Measurements from ENCODE around the gene TUBGCP3.
A peak's percentile ranks its signal among the peaks of the same experiment; 100 is the strongest.

Gene TUBGCP3

GRCh38 chr13:112450118-112450903 is 137.6 kb downstream of the TUBGCP3 start:
- DNase-seq = no peak

DNA sequence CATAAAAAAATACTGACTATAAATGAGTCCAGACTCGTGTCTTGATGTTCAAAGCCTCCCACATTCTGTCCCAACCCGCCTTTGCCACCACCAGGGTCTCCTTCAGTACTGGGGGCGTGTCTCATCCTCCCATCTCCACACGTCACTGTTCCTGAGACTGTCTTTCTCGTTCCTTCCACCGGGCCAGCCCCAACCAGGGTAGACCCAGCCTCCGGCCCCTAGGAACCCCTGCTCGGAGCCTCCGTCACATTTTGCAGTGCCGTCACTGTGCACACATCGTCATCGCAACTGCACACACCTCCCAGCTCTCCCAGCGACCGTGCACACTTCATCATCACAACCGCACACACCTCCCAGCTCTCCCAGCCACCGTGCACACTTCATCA is 138.4 kb downstream of the TUBGCP3 start:
- no peak for DNase-seq

DNA sequence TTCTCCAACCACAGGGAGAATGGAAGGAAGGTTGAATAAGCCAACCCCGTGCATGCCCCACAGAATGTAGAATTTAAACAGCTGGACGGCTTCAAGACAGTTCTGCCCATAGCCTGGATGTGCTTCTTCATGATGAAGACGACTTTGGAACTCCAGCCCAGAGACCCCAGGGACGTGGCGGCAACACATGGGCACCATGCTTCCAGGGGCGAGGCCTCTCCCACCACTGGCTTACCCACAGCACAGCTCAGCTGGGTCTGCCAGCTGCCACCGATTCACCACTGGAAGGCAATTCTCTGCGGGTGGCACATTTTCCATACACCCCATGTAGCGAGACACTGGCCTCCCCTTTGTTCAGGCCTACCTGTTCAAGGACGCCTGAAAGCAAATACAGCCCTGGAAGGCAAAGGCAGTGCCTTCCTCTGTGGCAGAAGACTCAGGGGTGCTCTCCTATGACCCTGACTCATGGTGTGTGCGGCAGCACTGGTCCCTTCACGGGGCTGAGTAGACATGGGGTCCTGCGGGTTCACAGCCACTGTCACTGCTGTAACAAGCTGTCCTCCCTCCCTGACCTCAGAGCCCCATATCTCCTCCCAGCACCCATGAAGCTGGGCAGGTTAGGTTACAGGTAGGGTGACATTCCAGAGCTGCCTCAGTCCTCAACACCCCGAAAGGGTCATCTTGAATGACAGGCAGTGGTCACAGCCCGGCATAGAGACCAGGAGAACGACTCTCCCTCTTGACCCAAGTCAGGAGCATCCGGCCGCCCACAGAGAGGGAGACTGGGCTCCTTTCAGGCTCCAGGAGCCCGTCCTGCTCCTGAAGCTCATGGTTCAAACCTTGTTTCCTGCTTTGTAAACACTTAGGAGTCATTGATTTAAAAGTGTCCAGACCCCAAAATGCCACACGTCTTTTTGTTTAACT is 139.1 kb downstream of the TUBGCP3 start:
- DNase-seq = no peak

DNA sequence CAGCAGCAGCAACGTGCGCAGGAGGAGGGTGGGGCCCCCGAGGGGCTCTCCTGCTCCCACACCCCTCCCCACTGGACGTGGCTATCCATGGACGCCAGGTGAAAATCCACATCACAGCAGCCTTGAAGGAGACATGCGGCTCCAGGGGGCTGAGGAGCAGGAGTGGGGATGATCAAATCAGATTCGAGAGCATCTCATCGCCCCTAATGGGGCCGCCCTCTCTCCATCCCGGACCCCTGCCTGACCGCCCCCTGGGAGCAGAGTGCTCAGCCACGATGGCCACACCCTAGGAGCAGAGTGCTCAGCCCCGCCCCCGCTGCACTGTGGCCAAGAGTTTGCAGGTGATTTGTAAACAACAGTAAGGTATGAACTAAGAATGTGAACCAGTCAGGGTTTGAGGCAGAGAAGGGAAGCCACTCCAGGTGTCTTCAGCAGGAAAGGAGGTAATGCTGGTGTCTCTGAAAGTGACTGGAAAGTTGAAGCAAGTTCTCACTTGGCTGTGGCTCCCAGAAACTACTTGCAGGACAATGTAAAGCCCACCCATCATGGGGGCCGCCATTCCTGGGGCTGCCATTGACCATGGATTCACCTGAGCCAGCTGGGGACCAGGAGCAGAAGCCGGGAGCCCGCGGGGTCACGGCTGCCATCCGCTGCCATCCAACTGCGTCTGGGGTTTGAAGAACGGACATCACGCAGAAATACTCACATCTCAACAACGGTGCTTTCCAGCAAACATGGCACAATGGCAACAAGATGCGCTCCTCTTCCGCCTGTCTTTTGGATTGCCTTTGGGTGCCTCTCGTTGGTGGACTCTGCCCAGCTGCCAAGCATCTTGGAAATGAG is 140.0 kb downstream of the TUBGCP3 start:
- DNase-seq = no peak

- no peak for DNase-seq
Observed at GRCh38 chr13:112447306-112447705, 140.6 kb downstream of the TUBGCP3 start.

GRCh38 chr13:112446867-112447266 is 141.1 kb downstream of the TUBGCP3 start:
- DNase-seq = no peak

- no peak for DNase-seq
Observed at GRCh38 chr13:112446347-112446861, 141.5 kb downstream of the TUBGCP3 start.

GRCh38 chr13:112445411-112446271 is 142.3 kb downstream of the TUBGCP3 start:
- no peak for DNase-seq

DNA sequence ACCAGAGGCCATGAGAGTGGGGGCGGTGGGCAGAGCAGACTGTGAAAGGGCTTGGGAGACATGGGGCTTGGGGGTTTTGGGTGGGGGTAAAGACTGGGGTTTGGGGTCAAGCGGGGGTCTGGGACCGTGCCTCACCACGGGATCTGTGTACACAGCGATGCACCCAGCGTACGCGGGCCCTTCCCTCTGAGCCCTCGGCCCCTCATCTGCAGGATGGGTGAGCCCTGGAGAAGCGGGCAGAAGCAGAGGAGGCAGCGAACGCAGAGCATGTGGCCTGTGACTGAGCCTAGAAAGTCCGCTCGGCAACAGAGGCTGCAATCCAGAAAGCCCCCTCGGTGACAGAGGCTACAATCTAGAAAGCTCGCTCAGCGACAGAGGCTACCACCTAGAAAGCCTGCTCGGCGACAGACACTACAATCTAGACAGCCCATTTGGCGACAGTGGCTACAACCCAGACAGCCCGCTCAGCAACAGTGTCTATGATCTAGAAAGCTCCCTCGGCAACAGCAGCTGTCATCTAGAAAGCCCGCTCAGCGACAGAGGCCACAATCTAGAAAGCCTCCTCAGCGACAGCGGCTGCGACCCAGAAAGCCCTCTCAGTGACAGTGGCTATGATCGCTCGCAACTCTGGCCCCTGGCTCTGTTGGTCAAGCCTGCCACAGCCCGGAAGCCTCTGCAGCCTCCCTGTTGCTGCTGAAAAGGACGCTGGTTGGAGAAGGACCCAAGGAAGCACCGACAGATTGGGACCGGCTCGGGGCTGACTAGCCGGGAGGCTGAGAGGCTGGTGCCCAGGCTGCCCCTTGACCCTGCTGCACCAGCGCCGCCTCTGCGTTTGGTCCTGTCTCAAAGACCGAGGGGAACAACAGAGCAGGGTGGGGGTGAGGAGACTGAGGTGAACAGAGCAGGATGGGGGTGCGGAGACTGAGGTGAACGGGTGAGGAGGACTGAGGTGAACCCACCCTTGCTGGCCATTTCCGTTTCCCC is 143.2 kb downstream of the TUBGCP3 start:
- DNase-seq = no peak

GRCh38 chr13:112443995-112444311 is 144.0 kb downstream of the TUBGCP3 start:
- peak; percentile 47 for DNase-seq

GRCh38 chr13:112443191-112443994 is 144.6 kb downstream of the TUBGCP3 start:
- no peak for DNase-seq

GRCh38 chr13:112442483-112443090 is 145.4 kb downstream of the TUBGCP3 start:
- no peak for DNase-seq

- no peak for DNase-seq
Observed at GRCh38 chr13:112441779-112442310, 146.1 kb downstream of the TUBGCP3 start.

DNA sequence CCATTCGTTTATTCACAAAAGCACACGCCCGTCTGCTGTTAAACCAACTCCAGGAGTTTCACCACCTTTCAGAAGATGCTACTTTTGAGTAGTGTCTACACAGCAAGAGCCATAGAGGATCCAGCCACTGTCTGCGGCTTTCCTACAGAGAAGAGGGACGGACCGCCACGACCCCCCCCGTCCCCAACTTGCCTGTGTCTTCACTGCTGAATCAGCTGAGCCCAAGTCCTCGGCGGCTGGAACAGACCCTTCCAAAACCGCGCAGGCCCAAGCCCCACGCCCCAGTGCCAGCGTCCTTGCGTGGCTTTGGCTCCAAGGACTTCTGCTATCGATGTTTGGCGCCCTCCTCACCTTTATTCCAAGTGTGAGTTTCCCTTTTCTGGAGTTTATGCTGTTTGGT is 146.7 kb downstream of the TUBGCP3 start:
- no peak for DNase-seq

- no peak for DNase-seq
Observed at GRCh38 chr13:112438515-112438914, 149.4 kb downstream of the TUBGCP3 start.

DNA sequence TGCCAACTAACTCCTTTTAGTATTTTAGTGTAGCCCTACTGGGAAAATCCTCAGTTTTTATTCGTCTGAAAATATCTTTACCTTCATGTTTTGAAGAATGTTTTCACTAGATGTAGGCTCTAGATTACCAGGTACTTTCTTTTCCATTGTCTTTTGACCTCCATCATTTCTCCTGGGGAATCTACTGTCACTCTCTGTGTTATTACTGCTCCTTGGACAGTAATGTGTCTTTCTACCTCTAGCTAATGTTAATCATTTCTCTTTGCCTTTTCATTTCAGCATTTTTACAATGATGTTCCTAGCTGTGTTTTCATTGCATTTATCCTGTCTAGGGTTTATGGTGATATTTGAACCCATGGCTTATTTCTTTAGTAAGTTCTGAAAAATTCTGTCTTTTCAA is 149.9 kb downstream of the TUBGCP3 start:
- DNase-seq = no peak

DNA sequence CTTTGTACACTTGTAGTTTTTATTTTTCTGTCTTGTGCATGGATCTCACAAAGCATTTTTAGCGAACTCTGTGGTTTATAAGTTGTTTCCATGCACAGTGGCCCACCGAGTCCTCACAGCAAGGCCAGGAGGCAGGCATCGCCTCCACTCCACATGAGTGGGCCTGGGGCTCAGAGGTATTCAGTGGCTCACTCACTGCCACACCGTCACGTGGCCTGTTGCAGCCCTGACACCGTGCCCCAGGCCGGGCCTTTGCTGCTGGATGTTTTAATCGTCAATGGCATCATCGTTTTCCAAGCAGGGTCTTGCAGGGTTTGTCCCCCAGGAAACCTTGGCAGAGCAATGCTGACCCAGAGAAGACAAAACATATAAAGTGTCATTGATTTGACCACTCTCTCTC is 152.0 kb downstream of the TUBGCP3 start:
- no peak for DNase-seq
